Mucosa of gallbladder (tissue), 1 donor: ENCODE results near the gene DIS3L2. TPM values are rescaled to one million over a fixed set of nuclear protein-coding genes. Genes with fewer than 3 reads are reported as not detected.

Source experiments
- DNase-seq: peaks from one replicate; pipeline ENCODE4 v3.0.0-alpha.2; 2020; ENCODE audit warnings: low spot score
- total RNA-seq: library from RNA; stranded (reverse); gene quantifications from one replicate; pipeline ENCODE4 v1.2.1, GENCODE V29; 2021
- donor health status: DM: no; HTN: no; CAD: no.

Gene DIS3L2
- total RNA-seq, 1 donor from 2014 or later, result 36.3 TPM

GRCh38 chr2:232053777-232054176 is 92.3 kb downstream of the DIS3L2 start:
- no peak for DNase-seq

- no peak for DNase-seq
Observed at GRCh38 chr2:232058063-232058877, 96.8 kb downstream of the DIS3L2 start.

- no peak for DNase-seq
Observed at GRCh38 chr2:232058931-232059330, 97.4 kb downstream of the DIS3L2 start.

GRCh38 chr2:232061265-232061664 is 99.8 kb downstream of the DIS3L2 start:
- no peak for DNase-seq

- no peak for DNase-seq
Observed at GRCh38 chr2:232073026-232073425, 111.5 kb downstream of the DIS3L2 start.

GRCh38 chr2:232073699-232074098 is 112.2 kb downstream of the DIS3L2 start:
- DNase-seq, result no peak

- no peak for DNase-seq
Observed at GRCh38 chr2:232075080-232075479, 113.6 kb downstream of the DIS3L2 start.

GRCh38 chr2:232075859-232076258 is 114.3 kb downstream of the DIS3L2 start:
- DNase-seq, result no peak

- no peak for DNase-seq
Observed at GRCh38 chr2:232076272-232076671, 114.8 kb downstream of the DIS3L2 start.

- no peak for DNase-seq
Observed at GRCh38 chr2:232076736-232077135, 115.2 kb downstream of the DIS3L2 start.

- DNase-seq, result no peak
Observed at GRCh38 chr2:232085164-232085563, 123.7 kb downstream of the DIS3L2 start.

- no peak for DNase-seq
Observed at GRCh38 chr2:232085826-232086425, 124.4 kb downstream of the DIS3L2 start.

GRCh38 chr2:232088771-232089170 is 127.3 kb downstream of the DIS3L2 start:
- DNase-seq, result no peak

- DNase-seq, result no peak
Observed at GRCh38 chr2:232094201-232094600, 132.7 kb downstream of the DIS3L2 start.

- no peak for DNase-seq
Observed at GRCh38 chr2:232094883-232095282, 133.4 kb downstream of the DIS3L2 start.

GRCh38 chr2:232097260-232097659 is 135.7 kb downstream of the DIS3L2 start:
- DNase-seq, result no peak

- no peak for DNase-seq
Observed at GRCh38 chr2:232097758-232098157, 136.2 kb downstream of the DIS3L2 start.

- DNase-seq, result no peak
Observed at GRCh38 chr2:232102380-232102779, 140.9 kb downstream of the DIS3L2 start.

- DNase-seq, result no peak
Observed at GRCh38 chr2:232103140-232103737, 141.7 kb downstream of the DIS3L2 start.

GRCh38 chr2:232104076-232104646 is 142.6 kb downstream of the DIS3L2 start:
- DNase-seq, result no peak

GRCh38 chr2:232111551-232111950 is 150.0 kb downstream of the DIS3L2 start:
- DNase-seq, result no peak

- no peak for DNase-seq
Observed at GRCh38 chr2:232113821-232114220, 152.3 kb downstream of the DIS3L2 start.
